Measurements from ENCODE around the gene RPL21.

RPL21 gene

DNA sequence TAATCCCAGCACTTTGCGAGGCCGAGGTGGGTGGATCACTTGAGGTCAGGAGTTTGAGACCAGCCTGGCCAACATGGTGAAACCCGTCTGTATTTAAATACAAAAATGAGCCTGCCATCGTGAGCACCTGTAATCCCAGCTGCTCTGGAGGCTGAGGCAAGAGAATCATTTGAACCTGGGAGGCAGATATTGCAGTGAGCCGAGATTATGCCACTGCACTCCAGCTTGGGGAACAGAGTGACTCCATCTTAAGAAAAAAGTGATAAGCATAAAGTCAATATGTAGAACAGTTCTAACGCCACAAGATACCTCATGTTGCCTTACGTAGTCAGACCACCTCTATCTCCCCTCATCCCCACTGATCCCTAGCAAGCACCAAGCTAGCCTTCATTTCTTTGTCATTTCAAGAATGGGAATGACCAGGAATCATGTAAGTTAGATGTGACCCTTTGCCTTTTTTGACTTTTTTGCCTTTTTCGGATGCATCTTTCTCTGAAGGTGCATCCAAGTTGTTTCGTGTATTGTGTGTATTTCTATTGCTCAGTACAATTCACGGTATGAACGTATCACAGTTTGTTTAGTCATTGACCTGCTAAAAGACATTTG lies 6.4 kb downstream of the RPL21 start:
- in situ Hi-C loops (cut with HindIII; ENCODE audit: low sequenced_read_pairs): no loop called here

GRCh38 chr13:27258637-27259386 lies 7.5 kb downstream of the RPL21 start:
- in situ Hi-C loops (cut with HindIII; ENCODE audit: low sequenced_read_pairs): no loop called here

DNA sequence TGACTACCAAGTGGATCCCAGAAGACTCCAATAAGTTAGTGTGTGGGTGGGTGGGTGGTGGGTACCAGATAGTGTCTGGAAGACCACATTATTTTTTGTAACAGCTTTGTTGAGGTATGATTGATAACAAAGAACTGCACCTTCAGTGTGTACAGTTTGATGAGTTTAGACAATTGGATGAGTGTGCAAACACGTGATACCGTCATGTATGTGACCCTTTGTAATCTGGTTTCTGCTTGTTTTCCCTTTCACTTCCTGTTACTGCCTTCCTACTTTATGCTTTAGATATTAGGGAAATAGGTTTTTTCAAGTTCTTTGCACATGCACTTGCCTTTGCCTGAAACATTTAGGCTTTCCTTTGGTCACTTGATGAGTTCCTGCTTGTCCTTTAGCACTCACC lies 8.5 kb downstream of the RPL21 start:
- in situ Hi-C loops (cut with HindIII; ENCODE audit: low sequenced_read_pairs): no loop called here

- in situ Hi-C loops (cut with HindIII; ENCODE audit: low sequenced_read_pairs): no loop called here
These were observed 10.0 kb downstream of the RPL21 start for GRCh38 chr13:27261396-27261795.

- in situ Hi-C loops (cut with HindIII; ENCODE audit: low sequenced_read_pairs): no loop called here
These were observed 12.1 kb downstream of the RPL21 start for GRCh38 chr13:27263438-27263837.

GRCh38 chr13:27264181-27264580 lies 12.8 kb downstream of the RPL21 start:
- in situ Hi-C loops (cut with HindIII; ENCODE audit: low sequenced_read_pairs): no loop called here

GRCh38 chr13:27264648-27265047 lies 13.3 kb downstream of the RPL21 start:
- in situ Hi-C loops (cut with HindIII; ENCODE audit: low sequenced_read_pairs): no loop called here

DNA sequence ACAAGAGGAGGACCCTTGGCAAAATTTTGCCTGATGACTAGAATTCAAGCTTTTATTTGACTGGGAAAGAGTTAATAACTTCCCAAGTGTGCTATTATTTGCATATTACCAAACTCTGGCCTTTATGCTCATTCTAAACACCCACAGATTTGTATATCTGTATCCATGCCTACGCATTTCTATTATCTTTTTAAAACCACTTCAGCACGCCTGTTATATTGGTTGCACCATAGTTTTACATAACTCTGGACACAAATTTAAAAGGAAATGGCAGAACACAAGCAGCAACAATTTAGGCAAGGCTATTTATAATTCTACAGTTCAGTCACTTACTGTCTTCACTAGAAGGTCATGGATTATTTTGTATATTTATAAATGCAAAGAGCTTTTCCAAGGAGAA lies 15.6 kb downstream of the RPL21 start:
- in situ Hi-C loops (cut with HindIII; ENCODE audit: low sequenced_read_pairs): no loop called here

DNA sequence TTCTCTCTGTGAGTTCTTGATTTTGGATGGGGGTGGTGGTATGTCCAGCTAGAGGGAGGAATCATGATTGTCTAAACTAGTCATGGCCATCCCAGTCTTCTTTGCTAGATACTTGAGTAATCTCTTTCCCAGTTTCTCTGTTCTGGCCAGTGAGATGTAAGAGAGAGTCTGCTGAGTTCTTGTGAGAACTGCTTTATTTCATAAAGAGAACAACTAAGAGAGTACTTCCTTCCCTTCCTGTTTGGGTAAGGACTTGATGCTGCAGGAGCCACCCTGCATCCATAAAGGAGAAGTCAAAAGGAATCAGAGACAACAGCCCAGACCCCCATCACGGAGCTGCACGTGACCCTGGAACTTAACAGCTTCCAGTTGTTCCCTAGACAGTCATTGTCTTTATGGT lies 16.2 kb downstream of the RPL21 start:
- in situ Hi-C loops (cut with HindIII; ENCODE audit: low sequenced_read_pairs): no loop called here

DNA sequence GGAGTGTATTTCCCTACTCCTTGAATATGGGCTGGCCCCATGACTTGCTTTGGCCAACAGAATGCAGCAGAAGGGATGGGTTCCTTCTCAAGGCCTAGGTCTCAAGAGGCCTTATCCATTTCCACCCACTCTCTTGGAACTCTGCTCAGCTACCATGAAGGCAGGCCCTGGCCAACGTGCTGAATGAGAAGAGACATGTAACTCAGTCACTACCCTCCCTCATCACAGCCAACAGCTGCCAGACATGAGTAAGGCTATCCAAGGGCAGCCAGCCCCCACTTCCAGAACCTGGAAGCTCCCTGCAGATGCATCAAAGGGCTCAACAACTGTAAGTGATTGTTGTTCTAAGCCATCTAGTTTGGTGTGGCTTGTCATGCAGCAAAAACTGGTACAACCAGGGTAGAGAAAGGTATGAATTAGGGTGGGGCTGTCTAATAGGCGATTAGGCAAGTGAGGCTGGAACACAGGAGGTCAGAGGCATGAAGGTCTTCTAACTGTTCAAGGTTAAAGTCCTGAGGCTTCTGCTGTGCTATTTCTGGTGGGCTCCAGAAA lies 17.8 kb downstream of the RPL21 start:
- in situ Hi-C loops (cut with HindIII; ENCODE audit: low sequenced_read_pairs): no loop called here

DNA sequence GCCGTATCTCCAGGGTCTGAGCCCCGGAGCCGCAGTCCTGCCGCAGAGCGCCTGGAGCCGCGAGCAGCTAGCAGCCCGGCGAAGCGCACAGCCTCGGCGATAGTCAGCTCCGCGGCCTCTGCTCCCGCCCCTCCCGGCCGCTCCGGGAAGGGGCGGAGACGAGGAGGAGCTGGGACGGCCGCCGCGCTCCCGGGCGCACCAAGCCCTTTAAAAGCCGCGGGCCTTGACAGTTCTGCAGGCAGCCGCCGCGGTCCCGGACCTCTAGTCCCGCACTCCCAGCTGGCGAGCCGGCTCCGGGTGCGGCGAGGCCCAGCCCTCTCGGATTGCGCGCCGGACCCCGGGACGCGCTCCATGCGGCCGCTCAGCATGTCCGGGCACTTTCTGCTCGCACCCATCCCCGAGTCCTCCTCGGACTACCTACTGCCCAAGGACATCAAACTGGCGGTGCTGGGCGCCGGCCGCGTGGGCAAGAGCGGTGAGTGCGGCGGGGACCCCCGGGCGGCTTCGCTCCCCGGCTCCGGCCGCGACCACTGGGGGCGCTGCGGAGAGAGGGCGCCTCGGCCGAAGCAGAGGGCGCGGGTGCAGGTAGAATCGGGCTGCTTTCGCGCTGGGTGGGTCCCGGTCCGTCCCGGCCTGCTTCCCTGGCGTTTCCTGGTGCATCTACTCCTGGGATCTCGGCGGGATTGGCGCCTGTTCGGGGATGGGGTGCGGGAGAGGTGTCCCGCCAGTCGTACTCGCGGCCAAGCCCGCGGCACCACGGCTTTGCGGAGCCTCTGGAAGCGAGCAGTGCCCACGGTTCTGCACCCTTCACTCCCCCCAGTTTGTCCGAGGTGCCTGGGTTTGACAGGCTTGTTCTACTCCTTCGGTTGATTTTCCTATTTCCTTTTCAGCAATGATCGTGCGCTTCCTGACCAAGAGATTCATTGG lies 19.5 kb downstream of the RPL21 start, which contains the start of gene RASL11A:
Gene RASL11A, plus strand, starts transcription at position 237 of the 927 bp plus-strand sequence. Its CDS starts 115 bp downstream, at position 352.
- in situ Hi-C loops (cut with HindIII; ENCODE audit: low sequenced_read_pairs): no loop called here

DNA sequence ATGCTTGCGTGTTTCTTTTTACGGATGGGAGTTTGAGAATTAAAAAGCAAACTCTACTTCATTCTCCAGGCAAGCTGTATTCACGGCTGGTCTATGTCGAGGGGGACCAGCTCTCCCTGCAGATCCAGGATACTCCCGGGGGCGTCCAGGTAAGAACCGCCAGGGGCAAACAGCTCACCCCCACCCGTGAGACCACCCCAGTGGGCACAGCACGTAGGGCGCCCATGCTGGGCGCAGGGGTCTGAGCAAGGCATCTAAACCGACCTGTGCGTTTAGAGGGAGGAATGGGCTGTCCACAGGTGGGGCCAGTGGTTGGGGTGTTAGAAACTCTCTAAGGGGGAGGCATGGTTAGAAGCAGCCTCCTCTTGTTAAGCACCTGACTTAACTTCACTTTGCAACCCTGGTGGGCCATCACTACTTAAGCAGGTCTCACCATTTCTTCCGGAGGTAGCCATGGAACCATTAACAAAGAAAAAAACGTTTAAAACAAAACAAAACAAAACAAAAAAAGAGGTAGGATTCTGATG lies 20.3 kb downstream of the RPL21 start:
- in situ Hi-C loops (cut with HindIII; ENCODE audit: low sequenced_read_pairs): no loop called here

DNA sequence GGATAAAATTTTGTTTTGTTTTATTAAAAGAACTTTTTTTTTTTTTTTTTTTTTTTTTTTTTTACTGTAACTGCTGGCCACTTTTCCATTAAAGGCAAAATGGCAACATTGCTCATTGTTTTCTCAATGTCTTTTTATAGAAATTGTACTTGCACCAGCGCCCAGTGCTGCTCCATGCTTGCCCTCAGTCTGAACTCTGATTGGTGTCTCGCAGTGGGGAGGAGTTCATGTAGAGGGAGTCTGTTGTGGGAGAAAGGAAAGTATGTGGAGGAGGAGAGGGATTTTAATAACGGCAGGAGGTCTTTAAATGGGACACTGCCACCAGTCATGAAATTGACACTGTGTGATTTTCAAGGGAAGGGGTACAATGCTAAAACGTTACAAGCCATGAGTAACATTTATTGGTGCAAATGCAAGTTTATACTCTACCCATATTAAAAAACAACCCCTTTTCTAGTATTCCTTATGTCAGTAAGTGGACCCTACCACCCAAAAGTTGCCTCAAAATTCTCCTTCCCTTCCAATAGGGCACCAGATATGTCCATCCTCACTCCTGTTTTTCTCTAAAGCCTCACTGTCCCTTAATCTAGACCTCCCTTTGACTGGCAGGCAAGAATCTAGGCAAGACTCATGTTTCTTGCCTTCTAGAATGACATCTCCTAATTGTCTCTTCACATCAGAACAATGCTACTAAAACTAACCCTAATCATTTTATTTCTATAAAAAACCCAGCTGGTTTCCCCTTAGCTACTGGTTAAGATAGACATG lies 22.5 kb downstream of the RPL21 start:
- in situ Hi-C loops (cut with HindIII; ENCODE audit: low sequenced_read_pairs): no loop called here

- in situ Hi-C loops (cut with HindIII; ENCODE audit: low sequenced_read_pairs): no loop called here
These were observed 23.3 kb downstream of the RPL21 start for GRCh38 chr13:27274631-27275030.

GRCh38 chr13:27276188-27276587 lies 24.8 kb downstream of the RPL21 start:
- in situ Hi-C loops (cut with HindIII; ENCODE audit: low sequenced_read_pairs): no loop called here

DNA sequence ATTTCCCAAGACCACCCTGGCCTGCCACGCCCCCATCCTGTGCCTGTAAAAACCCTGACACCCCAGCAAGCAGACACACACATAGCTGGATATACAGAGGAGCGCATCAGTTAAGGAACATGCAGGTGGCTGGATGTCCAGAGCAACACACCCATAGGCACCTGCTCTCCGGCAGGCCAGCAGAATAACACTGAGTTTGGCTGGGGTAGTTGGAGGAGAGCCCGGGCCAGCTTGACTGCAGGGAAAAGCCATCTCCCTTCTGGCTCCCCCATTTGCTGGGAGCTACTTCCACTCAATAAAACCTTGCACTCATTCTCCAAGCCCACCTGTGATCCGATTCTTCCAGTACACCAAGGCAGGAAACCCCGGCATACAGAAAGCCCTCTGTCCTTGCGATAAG lies 28.1 kb downstream of the RPL21 start:
- in situ Hi-C loops (cut with HindIII; ENCODE audit: low sequenced_read_pairs): no loop called here

DNA sequence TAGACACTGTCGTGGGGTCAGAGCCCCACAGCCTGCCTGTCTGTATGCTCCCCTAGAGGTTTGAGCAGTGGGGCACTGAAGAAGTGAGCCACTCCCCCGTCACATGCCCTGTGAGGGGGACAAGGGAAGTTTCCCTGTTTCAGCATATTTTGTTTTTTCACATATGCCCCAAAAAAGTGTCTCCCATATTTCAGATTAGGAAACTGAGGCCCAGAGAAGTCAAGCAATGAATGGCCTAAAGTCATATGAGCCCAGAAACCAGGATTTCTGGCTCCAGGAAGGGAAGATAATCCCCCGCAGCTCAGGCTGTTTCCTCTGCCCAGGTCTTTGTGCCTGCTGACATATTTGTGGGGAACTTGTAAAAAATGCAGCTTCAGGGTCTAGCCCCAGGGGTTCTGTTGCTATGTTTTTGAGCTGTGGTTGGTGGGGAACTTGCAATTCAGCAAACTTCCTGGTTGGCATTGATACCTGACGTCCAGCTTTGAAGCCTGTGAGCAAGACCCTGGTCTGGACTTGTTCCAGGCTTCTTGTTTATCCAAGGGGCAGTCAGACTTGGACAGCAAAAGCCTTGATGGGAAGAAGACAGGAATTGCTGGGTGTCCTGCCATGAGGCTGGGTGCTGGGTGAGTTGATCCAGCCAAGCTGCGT lies 28.8 kb downstream of the RPL21 start:
- in situ Hi-C loops (cut with HindIII; ENCODE audit: low sequenced_read_pairs): no loop called here

- in situ Hi-C loops (cut with HindIII; ENCODE audit: low sequenced_read_pairs): no loop called here
These were observed 29.5 kb downstream of the RPL21 start for GRCh38 chr13:27280841-27281240.

DNA sequence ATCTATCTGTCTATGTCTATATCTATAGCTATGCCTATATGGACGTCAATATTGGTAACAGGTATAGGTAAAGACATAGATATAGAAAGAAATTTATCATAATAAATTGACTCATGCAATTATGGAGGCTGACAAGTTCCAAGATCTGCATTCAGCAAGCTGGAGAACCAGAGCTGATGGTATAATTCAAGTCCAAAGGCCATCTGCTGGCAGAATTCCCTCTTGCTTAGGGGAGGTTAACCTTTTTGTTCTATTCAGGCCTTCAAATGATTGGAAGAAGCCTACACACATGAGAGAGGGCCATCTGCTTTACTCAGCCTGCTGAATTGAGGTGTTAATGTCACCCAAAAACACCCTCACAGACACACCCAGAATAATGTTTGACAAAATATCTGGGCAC lies 30.1 kb downstream of the RPL21 start:
- in situ Hi-C loops (cut with HindIII; ENCODE audit: low sequenced_read_pairs): no loop called here

All from endothelial cell of hepatic sinusoid (primary cell).